ENCODE data around the gene FCHSD2.

DNA sequence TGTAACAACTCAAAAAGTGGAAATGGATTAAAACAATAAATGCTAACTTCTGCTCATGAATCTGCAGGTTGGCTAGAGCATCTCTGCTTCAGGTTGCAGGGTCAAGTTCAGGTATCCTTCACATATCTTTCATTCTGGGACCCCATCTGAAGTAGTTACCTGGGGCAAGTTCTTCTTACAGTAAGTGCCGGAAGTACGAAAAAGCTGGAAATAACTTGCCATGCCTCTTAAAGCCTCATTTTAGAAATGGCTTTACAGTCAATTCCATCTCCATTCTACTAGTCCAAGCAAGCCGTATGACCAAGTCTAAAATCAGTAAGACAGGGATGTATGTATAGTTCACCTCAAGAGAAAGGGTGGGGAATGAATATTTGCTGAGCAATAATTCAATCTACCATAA is 93.7 kb downstream of the FCHSD2 start:
- TF ChIP-seq, protein P1, sequence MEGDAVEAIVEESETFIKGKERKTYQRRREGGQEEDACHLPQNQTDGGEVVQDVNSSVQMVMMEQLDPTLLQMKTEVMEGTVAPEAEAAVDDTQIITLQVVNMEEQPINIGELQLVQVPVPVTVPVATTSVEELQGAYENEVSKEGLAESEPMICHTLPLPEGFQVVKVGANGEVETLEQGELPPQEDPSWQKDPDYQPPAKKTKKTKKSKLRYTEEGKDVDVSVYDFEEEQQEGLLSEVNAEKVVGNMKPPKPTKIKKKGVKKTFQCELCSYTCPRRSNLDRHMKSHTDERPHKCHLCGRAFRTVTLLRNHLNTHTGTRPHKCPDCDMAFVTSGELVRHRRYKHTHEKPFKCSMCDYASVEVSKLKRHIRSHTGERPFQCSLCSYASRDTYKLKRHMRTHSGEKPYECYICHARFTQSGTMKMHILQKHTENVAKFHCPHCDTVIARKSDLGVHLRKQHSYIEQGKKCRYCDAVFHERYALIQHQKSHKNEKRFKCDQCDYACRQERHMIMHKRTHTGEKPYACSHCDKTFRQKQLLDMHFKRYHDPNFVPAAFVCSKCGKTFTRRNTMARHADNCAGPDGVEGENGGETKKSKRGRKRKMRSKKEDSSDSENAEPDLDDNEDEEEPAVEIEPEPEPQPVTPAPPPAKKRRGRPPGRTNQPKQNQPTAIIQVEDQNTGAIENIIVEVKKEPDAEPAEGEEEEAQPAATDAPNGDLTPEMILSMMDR (IDR thresholded peaks at IDR 0.05): no peak
- no peak for TF ChIP-seq POLR2A (IDR thresholded peaks at IDR 0.05)

Measured in upper lobe of left lung (tissue), 4 donors.